Hepatocyte (in vitro differentiated cells): ENCODE results near the gene HES5. TPM values are rescaled to one million over a fixed set of nuclear protein-coding genes. Genes with fewer than 3 reads are reported as not detected.

Source experiments
- DNase-seq: peaks from one replicate; pipeline ENCODE4 v3.0.0-alpha.2; 2016; ENCODE audit warnings: low spot score
- H2AFZ ChIP-seq: fragments of 200-600 bp; sonication (generic); 2 replicates; pipeline ENCODE4 v1.6.0; 2016; ENCODE audit warnings: antibody characterized with exemption, mild to moderate bottlenecking
- H3K27ac ChIP-seq: fragments of 200-600 bp; sonication (generic); 2 replicates; pipeline ENCODE4 v1.5.1; 2016; ENCODE audit warnings: mild to moderate bottlenecking
- H3K27me3 ChIP-seq: fragments of 200-600 bp; sonication (generic); 2 replicates; pipeline ENCODE4 v1.6.1; 2016
- H3K36me3 ChIP-seq: fragments of 200-600 bp; sonication (generic); replicated peaks from 2 replicates; pipeline ENCODE4 v1.5.1; 2016; ENCODE audit warnings: low read depth; ENCODE audit not compliant: insufficient read depth
- H3K4me1 ChIP-seq: fragments of 200-600 bp; sonication (generic); 2 replicates; pipeline ENCODE4 v1.5.1; 2016; ENCODE audit warnings: mild to moderate bottlenecking, moderate library complexity; ENCODE audit not compliant: insufficient read depth
- H3K4me2 ChIP-seq: fragments of 200-600 bp; sonication (generic); 2 replicates; pipeline ENCODE4 v1.6.0; 2016
- H3K4me3 ChIP-seq: fragments of 200-600 bp; sonication (generic); 2 replicates; pipeline ENCODE4 v1.5.1; 2016; ENCODE audit warnings: mild to moderate bottlenecking
- H3K79me2 ChIP-seq: fragments of 200-600 bp; sonication (generic); 2 replicates; pipeline ENCODE4 v1.6.0; 2017; ENCODE audit warnings: mild to moderate bottlenecking
- H3K9me2 ChIP-seq: fragments of 200-600 bp; sonication (generic); replicated peaks from 2 replicates; pipeline ENCODE4 v1.6.0; 2017; ENCODE audit warnings: mild to moderate bottlenecking; ENCODE audit not compliant: insufficient read depth
- H3K9me3 ChIP-seq: fragments of 200-600 bp; sonication (generic); 2 replicates; pipeline ENCODE4 v1.5.1; 2016; ENCODE audit warnings: low read depth, mild to moderate bottlenecking
- H4K20me1 ChIP-seq: fragments of 200-600 bp; sonication (generic); 2 replicates; pipeline ENCODE4 v1.6.0; 2016; ENCODE audit warnings: mild to moderate bottlenecking; ENCODE audit not compliant: insufficient read depth, poor library complexity, severe bottlenecking
- CTCF ChIP-seq: fragments of 200-600 bp; sonication (generic); IDR thresholded peaks from 2 replicates; pipeline ENCODE4 v1.5.1; 2016; ENCODE audit warnings: antibody characterized with exemption, mild to moderate bottlenecking; ENCODE audit not compliant: poor library complexity
- EZH2 ChIP-seq: fragments of 200-600 bp; sonication (generic); IDR thresholded peaks from 2 replicates; pipeline ENCODE4 v1.6.1; 2016; ENCODE audit warnings: antibody characterized with exemption, mild to moderate bottlenecking, borderline replicate concordance
- EZH2phosphoT487 ChIP-seq: fragments of 200-600 bp; sonication (generic); IDR thresholded peaks from one replicate; pipeline ENCODE4 v1.6.1; 2018; ENCODE audit warnings: antibody characterized with exemption, mild to moderate bottlenecking, low read depth, moderate library complexity; ENCODE audit not compliant: unreplicated experiment, severe bottlenecking
- WGBS: methylation state at CpG from one replicate; pipeline ENCODE4 v1.1.6; 2016; ENCODE audit warnings: low lambda C conversion rate; ENCODE audit errors: missing lambda C conversion rate; 5-methylcytosine and 5-hydroxymethylcytosine counted together
- polyA plus RNA-seq: library from polyadenylated mRNA; unstranded; fragments of >200 nt; fragmentation: Nextera tagmentation; extraction: Ambion mirVana; gene quantifications from 2 replicates; pipeline ENCODE4 v1.2.1, GENCODE V29; 2016
- total RNA-seq: library from RNA; depleted of rRNA; stranded (reverse); fragments of >200 nt; gene quantifications from 2 replicates; pipeline ENCODE4 v1.2.3, GENCODE V29; 2014

Gene HES5
- total and polyA plus RNA-seq, 2 experiments from 2014 or later, result 1.0 TPM; not detected in 1

- no peak for TF ChIP-seq EZH2
- TF ChIP-seq EZH2phosphoT487, result no peak
- TF ChIP-seq CTCF, result no peak
- Histone ChIP-seq H3K27me3 (peaks cover 11% of the 10 kb centered on the region), H3K4me2 (peak overlapping the region; percentile 99), H3K36me3 (no peaks in the 10 kb centered on the region), H3K9me2 (no peaks in the 10 kb centered on the region), H3K4me3 (no peak overlapping the region), H3K27ac (no peak overlapping the region), H3K4me1 (peaks cover 22% of the 10 kb centered on the region), H2AFZ (no peak overlapping the region), H3K9me3 (no peaks in the 10 kb centered on the region), H4K20me1 (peaks cover 51% of the 10 kb centered on the region), H3K79me2 (peaks cover 47% of the 10 kb centered on the region)
- WGBS, result 82% methylated on average over 10 of the region's 10 CpGs
- DNase-seq, result no peak
Measured at GRCh38 chr1:2523891-2524609, 6.0 kb downstream of the HES5 start.

GRCh38 chr1:2523191-2523890 is 6.7 kb downstream of the HES5 start:
- peaks cover 4% of the 10 kb centered on the region for H3K27me3 ChIP-seq
- 81% methylated on average over 30 of the region's 32 CpGs for WGBS
- H3K27ac ChIP-seq, result no peak overlapping the region
- DNase-seq, result no peak
- H3K9me3 ChIP-seq, result no peaks in the 10 kb centered on the region
- H2AFZ ChIP-seq, result no peak overlapping the region
- no peak for TF ChIP-seq EZH2phosphoT487
- TF ChIP-seq EZH2, result no peak
- no peak for TF ChIP-seq CTCF
- H3K4me2 ChIP-seq, result peak overlapping the region; percentile 37
- H3K9me2 ChIP-seq, result no peaks in the 10 kb centered on the region
- H4K20me1 ChIP-seq, result peaks cover 51% of the 10 kb centered on the region
- no peak overlapping the region for H3K4me3 ChIP-seq
- H3K4me1 ChIP-seq, result peaks cover 19% of the 10 kb centered on the region
- H3K79me2 ChIP-seq, result peaks cover 47% of the 10 kb centered on the region
- no peaks in the 10 kb centered on the region for H3K36me3 ChIP-seq

- no peak overlapping the region for H3K27ac ChIP-seq
- no peak for DNase-seq
- no peak overlapping the region for H2AFZ ChIP-seq
- no peaks in the 10 kb centered on the region for H3K27me3 ChIP-seq
- H3K9me2 ChIP-seq, result no peaks in the 10 kb centered on the region
- TF ChIP-seq EZH2, result no peak
- no peak for TF ChIP-seq EZH2phosphoT487
- no peak for TF ChIP-seq CTCF
- H3K4me3 ChIP-seq, result no peak overlapping the region
- no peaks in the 10 kb centered on the region for H3K36me3 ChIP-seq
- H3K4me1 ChIP-seq, result peaks cover 19% of the 10 kb centered on the region
- peaks cover 47% of the 10 kb centered on the region for H3K79me2 ChIP-seq
- H3K4me2 ChIP-seq, result no peak overlapping the region
- H4K20me1 ChIP-seq, result peaks cover 51% of the 10 kb centered on the region
- H3K9me3 ChIP-seq, result no peaks in the 10 kb centered on the region
- WGBS, result 92% methylated on average over 7 of the region's 7 CpGs
Measured at GRCh38 chr1:2522230-2522629, 7.8 kb downstream of the HES5 start.
